GM23338 (cell line): ENCODE measurements around the gene CPNE8. TPM values are rescaled to one million over a fixed set of nuclear protein-coding genes. Genes with fewer than 3 reads are reported as not detected.

Experiments
- ATAC-seq: fragments of 200-7000 bp; cut with Tn5 transposase; 3 replicates; pipeline ENCODE4 v1.9.1; 2020
- DNase-seq: peaks from one replicate; pipeline ENCODE4 v3.0.0-alpha.2; 2015; ENCODE audit warnings: low spot score
- H2AFZ ChIP-seq: fragments of 200-600 bp; sonication (generic); 2 replicates; pipeline ENCODE4 v1.8.0; 2016; ENCODE audit warnings: antibody characterized with exemption, mild to moderate bottlenecking, moderate library complexity
- H3F3A ChIP-seq: fragments of 200-600 bp; sonication (generic); replicated peaks from 2 replicates; pipeline ENCODE4 v1.8.0; 2017; ENCODE audit warnings: antibody characterized with exemption, mixed run types, low read depth
- H3K27ac ChIP-seq: fragments of 200-600 bp; sonication (generic); 2 replicates; pipeline ENCODE4 v1.6.1; 2016; ENCODE audit warnings: low read depth
- H3K27me3 ChIP-seq: fragments of 200-600 bp; sonication (generic); 2 replicates; pipeline ENCODE4 v1.8.0; 2016; ENCODE audit warnings: mild to moderate bottlenecking, mixed run types, moderate library complexity; ENCODE audit not compliant: insufficient read depth
- H3K36me3 ChIP-seq: fragments of 200-600 bp; sonication (generic); 2 replicates; pipeline ENCODE4 v1.8.0; 2016; ENCODE audit warnings: mild to moderate bottlenecking; ENCODE audit not compliant: insufficient read depth
- H3K4me1 ChIP-seq: fragments of 200-600 bp; sonication (generic); 2 replicates; pipeline ENCODE4 v1.8.0; 2016; ENCODE audit warnings: mild to moderate bottlenecking, moderate library complexity; ENCODE audit not compliant: insufficient read depth
- H3K4me2 ChIP-seq: fragments of 200-600 bp; sonication (generic); 2 replicates; pipeline ENCODE4 v1.7.1; 2017; ENCODE audit warnings: mixed run types
- H3K4me3 ChIP-seq: fragments of 200-600 bp; sonication (generic); 2 replicates; pipeline ENCODE4 v1.6.1; 2016; ENCODE audit warnings: mixed run types
- H3K79me2 ChIP-seq: fragments of 200-600 bp; sonication (generic); replicated peaks from 2 replicates; pipeline ENCODE4 v1.8.0; 2017; ENCODE audit warnings: mild to moderate bottlenecking; ENCODE audit not compliant: insufficient read depth
- H3K9me2 ChIP-seq: fragments of 200-600 bp; sonication (generic); 2 replicates; pipeline ENCODE4 v1.8.0; 2017; ENCODE audit not compliant: insufficient read depth
- H4K20me1 ChIP-seq: fragments of 200-600 bp; sonication (generic); replicated peaks from 2 replicates; pipeline ENCODE4 v1.8.0; 2017; ENCODE audit warnings: mild to moderate bottlenecking; ENCODE audit not compliant: insufficient read depth
- H3K27ac Mint-ChIP-seq: 2 replicates; pipeline ENCODE4 v1.8.0; 2020; ENCODE audit warnings: inconsistent platforms, mild to moderate bottlenecking, moderate library complexity, mixed read lengths
- H3K27me3 Mint-ChIP-seq: 3 replicates; pipeline ENCODE4 v1.8.0; 2022; ENCODE audit warnings: low read depth, mild to moderate bottlenecking, moderate library complexity, mixed read lengths, inconsistent platforms; ENCODE audit not compliant: insufficient read depth, poor library complexity
- H3K36me3 Mint-ChIP-seq: 3 replicates; pipeline ENCODE4 v1.8.0; 2021; ENCODE audit warnings: low read depth, mild to moderate bottlenecking, inconsistent platforms, moderate library complexity, mixed read lengths
- H3K4me1 Mint-ChIP-seq: 3 replicates; pipeline ENCODE4 v1.8.0; 2020; ENCODE audit warnings: mild to moderate bottlenecking, inconsistent platforms, mixed read lengths
- H3K4me3 Mint-ChIP-seq: 3 replicates; pipeline ENCODE4 v1.8.0; 2021; ENCODE audit warnings: moderate library complexity, mild to moderate bottlenecking, inconsistent platforms, mixed read lengths
- H3K9me3 Mint-ChIP-seq: 3 replicates; pipeline ENCODE4 v1.8.0; 2020; ENCODE audit warnings: moderate library complexity, mild to moderate bottlenecking, inconsistent platforms, mixed read lengths
- CREB1 ChIP-seq: fragments of 250-450 bp; sonication (Bioruptor Pico); IDR thresholded peaks from 2 replicates; pipeline ENCODE4 v1.5.0; 2020; ENCODE audit warnings: low read depth, mild to moderate bottlenecking, moderate library complexity
- EZH2 ChIP-seq: fragments of 200-600 bp; sonication (generic); IDR thresholded peaks from one replicate; pipeline ENCODE4 v1.8.0; 2017; ENCODE audit warnings: antibody characterized with exemption, mild to moderate bottlenecking, low read depth; ENCODE audit not compliant: unreplicated experiment
- EZH2phosphoT487 ChIP-seq: fragments of 200-600 bp; sonication (generic); IDR thresholded peaks from one replicate; pipeline ENCODE4 v1.8.1; 2018; ENCODE audit warnings: antibody characterized with exemption; ENCODE audit not compliant: unreplicated experiment
- POLR2AphosphoS5 ChIP-seq: IDR thresholded peaks from 2 replicates; pipeline ENCODE4 v1.6.1; 2016; ENCODE audit warnings: antibody characterized with exemption, low read depth
- ZNF331 ChIP-seq: fragments of 250-450 bp; sonication (Bioruptor Pico); IDR thresholded peaks from 2 replicates; pipeline ENCODE4 v1.5.0; 2020; ENCODE audit warnings: low read depth, mild to moderate bottlenecking, moderate library complexity
- polyA plus RNA-seq: library from polyadenylated mRNA; unstranded; fragments of >200 nt; fragmentation: Nextera tagmentation; extraction: Ambion mirVana; gene quantifications from 2 replicates; pipeline ENCODE4 v1.2.1, GENCODE V29; 2016
- total RNA-seq: library from RNA; depleted of rRNA; stranded (reverse); fragments of >200 nt; shearing (Covaris generic); gene quantifications from 2 replicates; pipeline ENCODE4 v1.2.3, GENCODE V29; 2014
- TF ChIP-seq, protein P1 (sequence below), 2 experiments: fragments of 200-600 bp in 1 of 2; sonication (generic) in 1 of 2; conservative IDR thresholded peaks; 2 replicates each; pipeline versions ENCODE4 v1.5.1 to v1.6.1; 2016 to 2017; ENCODE audit warnings: antibody characterized with exemption in 2 of 2, low read depth in 2 of 2, mild to moderate bottlenecking in 2 of 2, moderate library complexity in 1 of 2
- TF ChIP-seq, protein P2 (sequence below): IDR thresholded peaks from 2 replicates; pipeline ENCODE4 v1.6.1; 2016; ENCODE audit warnings: antibody characterized with exemption
- TF ChIP-seq, protein P3 (sequence below): fragments of 250-450 bp; sonication (Bioruptor Pico); IDR thresholded peaks from 2 replicates; pipeline ENCODE4 v1.5.0; 2020; ENCODE audit warnings: mild to moderate bottlenecking, moderate library complexity

The CPNE8 gene
- total and polyA plus RNA-seq, 2 experiments from 2014 or later: 8.7 to 10.1 TPM

DNA sequence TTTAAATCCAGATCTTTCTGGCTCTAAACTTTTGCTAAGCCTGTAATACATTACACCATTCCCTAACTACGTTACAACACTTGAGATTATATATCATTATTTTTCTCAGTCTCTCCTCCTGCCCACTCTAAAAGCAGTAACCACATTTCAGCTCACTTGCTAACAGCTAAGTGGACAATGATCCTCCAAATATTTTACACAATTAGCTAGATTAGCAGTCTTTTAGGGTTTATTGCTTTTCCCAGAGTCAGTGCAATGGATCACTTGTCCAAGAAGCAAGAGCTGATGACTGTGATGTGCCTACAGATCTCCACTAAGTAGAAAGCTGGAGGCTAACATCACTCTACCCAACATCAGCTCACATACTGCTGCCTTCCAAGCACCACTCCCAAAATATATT is 17.6 kb downstream of the CPNE8 start:
- no peaks in the 10 kb centered on the region for H3K4me1 Mint-ChIP-seq
- Histone ChIP-seq H3K27me3 (no peaks in the 10 kb centered on the region), H3K4me1 (no peaks in the 10 kb centered on the region), H3K79me2 (no peaks in the 10 kb centered on the region; the same call in 1 of the 2 replicates), H4K20me1 (no peaks in the 10 kb centered on the region), H3K9me2 (no peaks in the 10 kb centered on the region; the same call in 1 of the 2 replicates), H2AFZ (no peak overlapping the region), H3F3A (no peaks in the 10 kb centered on the region), H3K4me2 (no peak overlapping the region), H3K27ac (no peak overlapping the region), H3K4me3 (no peak overlapping the region), H3K36me3 (no peaks in the 10 kb centered on the region; the same call in 1 of the 2 replicates)
- no peak for DNase-seq
- no peak overlapping the region for H3K27ac Mint-ChIP-seq
- peaks cover under 1% of the 10 kb centered on the region for H3K27me3 Mint-ChIP-seq
- no peak overlapping the region for H3K4me3 Mint-ChIP-seq
- no peak for TF ChIP-seq EZH2phosphoT487
- TF ChIP-seq, protein P1, sequence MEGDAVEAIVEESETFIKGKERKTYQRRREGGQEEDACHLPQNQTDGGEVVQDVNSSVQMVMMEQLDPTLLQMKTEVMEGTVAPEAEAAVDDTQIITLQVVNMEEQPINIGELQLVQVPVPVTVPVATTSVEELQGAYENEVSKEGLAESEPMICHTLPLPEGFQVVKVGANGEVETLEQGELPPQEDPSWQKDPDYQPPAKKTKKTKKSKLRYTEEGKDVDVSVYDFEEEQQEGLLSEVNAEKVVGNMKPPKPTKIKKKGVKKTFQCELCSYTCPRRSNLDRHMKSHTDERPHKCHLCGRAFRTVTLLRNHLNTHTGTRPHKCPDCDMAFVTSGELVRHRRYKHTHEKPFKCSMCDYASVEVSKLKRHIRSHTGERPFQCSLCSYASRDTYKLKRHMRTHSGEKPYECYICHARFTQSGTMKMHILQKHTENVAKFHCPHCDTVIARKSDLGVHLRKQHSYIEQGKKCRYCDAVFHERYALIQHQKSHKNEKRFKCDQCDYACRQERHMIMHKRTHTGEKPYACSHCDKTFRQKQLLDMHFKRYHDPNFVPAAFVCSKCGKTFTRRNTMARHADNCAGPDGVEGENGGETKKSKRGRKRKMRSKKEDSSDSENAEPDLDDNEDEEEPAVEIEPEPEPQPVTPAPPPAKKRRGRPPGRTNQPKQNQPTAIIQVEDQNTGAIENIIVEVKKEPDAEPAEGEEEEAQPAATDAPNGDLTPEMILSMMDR (conservative IDR thresholded peaks at IDR 0.05; ENCODE audit: low read depth in 2 of 2): no peak
- TF ChIP-seq CREB1: no peak
- TF ChIP-seq EZH2: no peak
- no peak for TF ChIP-seq POLR2AphosphoS5
- no peak for TF ChIP-seq ZNF331 (CRISPR knock-in tag)
- TF ChIP-seq, protein P2, sequence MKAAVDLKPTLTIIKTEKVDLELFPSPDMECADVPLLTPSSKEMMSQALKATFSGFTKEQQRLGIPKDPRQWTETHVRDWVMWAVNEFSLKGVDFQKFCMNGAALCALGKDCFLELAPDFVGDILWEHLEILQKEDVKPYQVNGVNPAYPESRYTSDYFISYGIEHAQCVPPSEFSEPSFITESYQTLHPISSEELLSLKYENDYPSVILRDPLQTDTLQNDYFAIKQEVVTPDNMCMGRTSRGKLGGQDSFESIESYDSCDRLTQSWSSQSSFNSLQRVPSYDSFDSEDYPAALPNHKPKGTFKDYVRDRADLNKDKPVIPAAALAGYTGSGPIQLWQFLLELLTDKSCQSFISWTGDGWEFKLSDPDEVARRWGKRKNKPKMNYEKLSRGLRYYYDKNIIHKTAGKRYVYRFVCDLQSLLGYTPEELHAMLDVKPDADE: no peak
- TF ChIP-seq, protein P3, sequence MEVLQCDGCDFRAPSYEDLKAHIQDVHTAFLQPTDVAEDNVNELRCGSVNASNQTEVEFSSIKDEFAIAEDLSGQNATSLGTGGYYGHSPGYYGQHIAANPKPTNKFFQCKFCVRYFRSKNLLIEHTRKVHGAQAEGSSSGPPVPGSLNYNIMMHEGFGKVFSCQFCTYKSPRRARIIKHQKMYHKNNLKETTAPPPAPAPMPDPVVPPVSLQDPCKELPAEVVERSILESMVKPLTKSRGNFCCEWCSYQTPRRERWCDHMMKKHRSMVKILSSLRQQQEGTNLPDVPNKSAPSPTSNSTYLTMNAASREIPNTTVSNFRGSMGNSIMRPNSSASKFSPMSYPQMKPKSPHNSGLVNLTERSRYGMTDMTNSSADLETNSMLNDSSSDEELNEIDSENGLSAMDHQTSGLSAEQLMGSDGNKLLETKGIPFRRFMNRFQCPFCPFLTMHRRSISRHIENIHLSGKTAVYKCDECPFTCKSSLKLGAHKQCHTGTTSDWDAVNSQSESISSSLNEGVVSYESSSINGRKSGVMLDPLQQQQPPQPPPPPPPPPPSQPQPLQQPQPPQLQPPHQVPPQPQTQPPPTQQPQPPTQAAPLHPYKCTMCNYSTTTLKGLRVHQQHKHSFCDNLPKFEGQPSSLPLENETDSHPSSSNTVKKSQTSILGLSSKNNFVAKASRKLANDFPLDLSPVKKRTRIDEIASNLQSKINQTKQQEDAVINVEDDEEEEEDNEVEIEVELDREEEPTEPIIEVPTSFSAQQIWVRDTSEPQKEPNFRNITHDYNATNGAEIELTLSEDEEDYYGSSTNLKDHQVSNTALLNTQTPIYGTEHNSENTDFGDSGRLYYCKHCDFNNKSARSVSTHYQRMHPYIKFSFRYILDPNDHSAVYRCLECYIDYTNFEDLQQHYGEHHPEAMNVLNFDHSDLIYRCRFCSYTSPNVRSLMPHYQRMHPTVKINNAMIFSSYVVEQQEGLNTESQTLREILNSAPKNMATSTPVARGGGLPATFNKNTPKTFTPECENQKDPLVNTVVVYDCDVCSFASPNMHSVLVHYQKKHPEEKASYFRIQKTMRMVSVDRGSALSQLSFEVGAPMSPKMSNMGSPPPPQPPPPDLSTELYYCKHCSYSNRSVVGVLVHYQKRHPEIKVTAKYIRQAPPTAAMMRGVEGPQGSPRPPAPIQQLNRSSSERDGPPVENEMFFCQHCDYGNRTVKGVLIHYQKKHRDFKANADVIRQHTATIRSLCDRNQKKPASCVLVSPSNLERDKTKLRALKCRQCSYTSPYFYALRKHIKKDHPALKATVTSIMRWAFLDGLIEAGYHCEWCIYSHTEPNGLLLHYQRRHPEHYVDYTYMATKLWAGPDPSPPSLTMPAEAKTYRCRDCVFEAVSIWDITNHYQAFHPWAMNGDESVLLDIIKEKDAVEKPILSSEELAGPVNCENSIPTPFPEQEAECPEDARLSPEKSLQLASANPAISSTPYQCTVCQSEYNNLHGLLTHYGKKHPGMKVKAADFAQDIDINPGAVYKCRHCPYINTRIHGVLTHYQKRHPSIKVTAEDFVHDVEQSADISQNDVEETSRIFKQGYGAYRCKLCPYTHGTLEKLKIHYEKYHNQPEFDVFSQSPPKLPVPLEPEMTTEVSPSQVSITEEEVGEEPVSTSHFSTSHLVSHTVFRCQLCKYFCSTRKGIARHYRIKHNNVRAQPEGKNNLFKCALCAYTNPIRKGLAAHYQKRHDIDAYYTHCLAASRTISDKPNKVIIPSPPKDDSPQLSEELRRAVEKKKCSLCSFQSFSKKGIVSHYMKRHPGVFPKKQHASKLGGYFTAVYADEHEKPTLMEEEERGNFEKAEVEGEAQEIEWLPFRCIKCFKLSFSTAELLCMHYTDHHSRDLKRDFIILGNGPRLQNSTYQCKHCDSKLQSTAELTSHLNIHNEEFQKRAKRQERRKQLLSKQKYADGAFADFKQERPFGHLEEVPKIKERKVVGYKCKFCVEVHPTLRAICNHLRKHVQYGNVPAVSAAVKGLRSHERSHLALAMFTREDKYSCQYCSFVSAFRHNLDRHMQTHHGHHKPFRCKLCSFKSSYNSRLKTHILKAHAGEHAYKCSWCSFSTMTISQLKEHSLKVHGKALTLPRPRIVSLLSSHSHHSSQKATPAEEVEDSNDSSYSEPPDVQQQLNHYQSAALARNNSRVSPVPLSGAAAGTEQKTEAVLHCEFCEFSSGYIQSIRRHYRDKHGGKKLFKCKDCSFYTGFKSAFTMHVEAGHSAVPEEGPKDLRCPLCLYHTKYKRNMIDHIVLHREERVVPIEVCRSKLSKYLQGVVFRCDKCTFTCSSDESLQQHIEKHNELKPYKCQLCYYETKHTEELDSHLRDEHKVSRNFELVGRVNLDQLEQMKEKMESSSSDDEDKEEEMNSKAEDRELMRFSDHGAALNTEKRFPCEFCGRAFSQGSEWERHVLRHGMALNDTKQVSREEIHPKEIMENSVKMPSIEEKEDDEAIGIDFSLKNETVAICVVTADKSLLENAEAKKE (CRISPR knock-in tag): no peak
- H3K9me3 Mint-ChIP-seq: peaks cover 12% of the 10 kb centered on the region
- no peak for ATAC-seq
- H3K36me3 Mint-ChIP-seq: peaks cover 8% of the 10 kb centered on the region
